Measurements from ENCODE around the gene PRPF40B. TPM values are rescaled to one million over a fixed set of nuclear protein-coding genes. Genes with fewer than 3 reads are reported as not detected.

Gene PRPF40B
- total RNA-seq, 1 donor from 2014 or later, result 17.1 TPM

GRCh38 chr12:49672301-49673217 is 49.2 kb downstream of the PRPF40B start:
- no peak for ATAC-seq
- intact Hi-C loops (cut with DNase I), result no loop called here
- no peak for DNase-seq (ENCODE audit: missing footprints)

GRCh38 chr12:49673446-49674317 is 50.3 kb downstream of the PRPF40B start:
- ATAC-seq (peak; percentile 98), DNase-seq (ENCODE audit: missing footprints) (peak; percentile 94)
- intact Hi-C loops (cut with DNase I), result loop anchor here (2.0 kb wide), 1 partner anchor 33 kb away; the partner anchor contains the start of gene FMNL3

GRCh38 chr12:49674318-49674981 is 51.1 kb downstream of the PRPF40B start:
- ATAC-seq (peak; percentile 34), DNase-seq (ENCODE audit: missing footprints) (no peak)
- intact Hi-C loops (cut with DNase I), result loop anchor here (2.0 kb wide), 1 partner anchor 32 kb away; the partner anchor contains the start of gene FMNL3

- DNase-seq (ENCODE audit: missing footprints), result no peak
- intact Hi-C loops (cut with DNase I), result loop anchor here (2.0 kb wide), 1 partner anchor 32 kb away; the partner anchor contains the start of gene FMNL3
- no peak for ATAC-seq
These were observed 51.8 kb downstream of the PRPF40B start for GRCh38 chr12:49675137-49675536.

DNA sequence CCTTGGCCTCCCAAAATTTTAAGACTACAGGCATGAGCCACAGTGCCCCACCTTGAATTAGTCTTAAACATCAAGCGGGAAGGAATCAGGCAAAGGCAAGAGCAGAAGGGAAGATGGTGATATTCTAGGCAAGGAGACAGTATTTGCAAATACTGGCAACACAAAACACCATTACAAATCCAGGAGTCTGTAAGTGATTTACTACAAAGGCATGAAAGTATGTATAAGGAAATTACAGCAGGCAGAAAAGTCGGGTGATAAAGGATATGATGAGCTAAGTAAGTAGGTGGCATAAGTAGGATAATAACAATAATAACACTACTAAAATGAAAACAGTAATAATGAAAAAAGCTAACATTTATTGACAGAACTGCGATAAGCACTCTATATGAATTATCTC is 55.4 kb downstream of the PRPF40B start:
- intact Hi-C loops (cut with DNase I), result no loop called here
- no peak for ATAC-seq
- no peak for DNase-seq (ENCODE audit: missing footprints)

DNA sequence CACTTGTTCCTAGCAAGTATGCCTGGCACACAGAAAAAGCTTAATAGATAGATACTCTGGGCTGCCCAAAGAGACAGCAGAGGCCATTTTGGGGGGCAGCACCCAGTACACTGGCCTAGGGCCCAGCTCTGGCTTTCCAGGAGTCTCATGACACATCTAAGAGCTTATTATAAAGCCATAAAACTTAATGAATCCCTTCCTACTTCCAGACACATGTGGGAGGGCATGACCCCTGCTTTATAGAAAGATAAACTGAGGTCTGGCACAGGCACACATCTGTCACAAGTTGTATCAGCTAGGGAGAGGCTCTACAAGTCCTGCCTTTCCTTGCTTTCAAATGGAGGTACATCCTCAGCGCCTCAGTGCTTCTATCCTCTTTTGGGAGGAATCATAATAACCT is 56.7 kb downstream of the PRPF40B start:
- intact Hi-C loops (cut with DNase I), result no loop called here
- DNase-seq (ENCODE audit: missing footprints) (no peak), ATAC-seq (no peak)

- ATAC-seq, result no peak
- intact Hi-C loops (cut with DNase I), result no loop called here
- DNase-seq (ENCODE audit: missing footprints), result no peak
These were observed 60.4 kb downstream of the PRPF40B start for GRCh38 chr12:49683599-49684309.

GRCh38 chr12:49684310-49684854 is 61.0 kb downstream of the PRPF40B start:
- ATAC-seq, result no peak

DNA sequence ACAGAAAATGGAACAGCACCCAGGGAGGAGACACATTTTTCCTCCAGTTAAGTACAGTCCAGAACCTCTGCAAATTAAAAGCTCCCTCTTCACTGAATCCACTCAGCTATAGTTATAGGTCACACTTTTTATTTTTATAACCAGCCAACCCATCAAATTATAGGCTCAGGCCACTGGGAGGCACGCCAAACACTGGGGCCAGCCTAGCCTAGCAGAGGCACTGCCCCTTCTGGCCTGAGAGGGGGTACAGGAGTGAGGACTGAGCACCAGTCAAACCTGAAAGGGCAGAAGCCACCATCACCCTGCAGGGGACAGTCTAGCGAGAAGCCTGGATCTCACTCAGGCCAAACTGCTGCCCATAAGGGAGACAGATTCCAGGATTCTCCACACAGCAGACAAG is 64.6 kb downstream of the PRPF40B start:
- DNase-seq (ENCODE audit: missing footprints) (no peak), ATAC-seq (no peak)
- intact Hi-C loops (cut with DNase I), result no loop called here

More at GRCh38 chr12:49684310-49684854, 61.0 kb downstream of the PRPF40B start:
- no peak for DNase-seq (ENCODE audit: missing footprints)
- intact Hi-C loops (cut with DNase I), result no loop called here

DNA sequence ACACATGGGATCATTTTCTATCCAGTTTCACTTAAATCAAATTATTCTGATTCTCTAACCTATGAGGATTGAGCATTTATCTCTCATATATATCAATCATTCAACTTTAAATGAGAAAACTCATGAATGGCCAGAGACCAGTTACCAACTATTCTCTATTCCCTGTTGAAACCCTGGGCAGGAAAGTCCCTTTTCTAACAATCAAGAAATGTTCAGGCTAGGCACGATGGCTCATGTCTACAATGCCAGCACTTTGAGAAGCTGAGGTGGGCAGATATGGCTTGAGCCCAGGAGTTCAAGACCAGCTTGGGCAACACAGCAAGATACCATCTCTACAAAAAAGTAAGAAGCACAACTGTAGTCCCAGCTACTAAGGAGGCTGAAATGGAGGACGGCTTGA is 65.9 kb downstream of the PRPF40B start:
- intact Hi-C loops (cut with DNase I), result no loop called here
- ATAC-seq, result no peak
- no peak for DNase-seq (ENCODE audit: missing footprints)

GRCh38 chr12:49689785-49690184 is 66.4 kb downstream of the PRPF40B start:
- intact Hi-C loops (cut with DNase I), result no loop called here
- no peak for ATAC-seq
- no peak for DNase-seq (ENCODE audit: missing footprints)

- intact Hi-C loops (cut with DNase I), result no loop called here
- DNase-seq (ENCODE audit: missing footprints) (no peak), ATAC-seq (no peak)
These were observed 69.5 kb downstream of the PRPF40B start for GRCh38 chr12:49692851-49693250.

DNA sequence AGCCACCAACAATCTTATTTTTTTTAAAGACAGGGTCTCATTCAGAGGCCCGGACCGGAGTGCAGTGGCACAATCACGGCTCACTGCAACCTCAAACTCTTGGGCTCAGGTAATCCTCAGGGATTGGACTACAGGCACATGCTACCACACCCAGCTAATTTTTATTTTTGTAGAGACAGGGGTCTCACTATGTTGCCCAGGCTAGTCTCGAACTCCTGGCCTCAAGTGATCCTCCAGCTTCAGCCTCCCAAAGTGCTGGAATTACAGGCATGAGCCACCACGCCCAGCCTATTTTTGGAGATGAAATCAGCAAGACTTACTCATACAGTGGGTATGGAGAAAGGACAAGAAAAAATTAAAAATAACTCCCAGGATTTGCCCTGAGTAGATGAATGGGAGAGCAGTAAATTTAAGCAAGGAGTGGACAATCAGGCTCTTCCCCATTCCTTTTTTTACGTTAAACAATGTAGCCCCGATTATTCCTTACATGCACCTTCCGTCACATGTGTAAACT is 70.6 kb downstream of the PRPF40B start:
- ATAC-seq, result no peak
- DNase-seq (ENCODE audit: missing footprints), result no peak
- intact Hi-C loops (cut with DNase I), result no loop called here

Other genes with a start within 250 kb of the PRPF40B start
- 0.27 TPM for gene KCNH3, start 84.5 kb upstream of the PRPF40B start, total RNA-seq
- 88.9 TPM for gene MCRS1, start 55.4 kb upstream of the PRPF40B start, total RNA-seq
- 0.62 TPM for gene FAM186B, start 17.9 kb upstream of the PRPF40B start, total RNA-seq
- gene FMNL3, start 83.8 kb downstream of the PRPF40B start, total RNA-seq, result 10.8 TPM
- 275 TPM for gene TMBIM6, start 118.0 kb downstream of the PRPF40B start, total RNA-seq
- 32.7 TPM for gene NCKAP5L, start 204.9 kb downstream of the PRPF40B start, total RNA-seq
- 2.6 TPM for gene BCDIN3D, start 219.5 kb downstream of the PRPF40B start, total RNA-seq

Data from Right ventricle myocardium inferior (tissue), 1 donor.